ENCODE data around the gene MYRFL. TPM values are rescaled to one million over a fixed set of nuclear protein-coding genes. Genes with fewer than 3 reads are reported as not detected.

Gene MYRFL
- total RNA-seq, 3 donors from 2014 or later: 1.3 TPM; not detected in 2

DNA sequence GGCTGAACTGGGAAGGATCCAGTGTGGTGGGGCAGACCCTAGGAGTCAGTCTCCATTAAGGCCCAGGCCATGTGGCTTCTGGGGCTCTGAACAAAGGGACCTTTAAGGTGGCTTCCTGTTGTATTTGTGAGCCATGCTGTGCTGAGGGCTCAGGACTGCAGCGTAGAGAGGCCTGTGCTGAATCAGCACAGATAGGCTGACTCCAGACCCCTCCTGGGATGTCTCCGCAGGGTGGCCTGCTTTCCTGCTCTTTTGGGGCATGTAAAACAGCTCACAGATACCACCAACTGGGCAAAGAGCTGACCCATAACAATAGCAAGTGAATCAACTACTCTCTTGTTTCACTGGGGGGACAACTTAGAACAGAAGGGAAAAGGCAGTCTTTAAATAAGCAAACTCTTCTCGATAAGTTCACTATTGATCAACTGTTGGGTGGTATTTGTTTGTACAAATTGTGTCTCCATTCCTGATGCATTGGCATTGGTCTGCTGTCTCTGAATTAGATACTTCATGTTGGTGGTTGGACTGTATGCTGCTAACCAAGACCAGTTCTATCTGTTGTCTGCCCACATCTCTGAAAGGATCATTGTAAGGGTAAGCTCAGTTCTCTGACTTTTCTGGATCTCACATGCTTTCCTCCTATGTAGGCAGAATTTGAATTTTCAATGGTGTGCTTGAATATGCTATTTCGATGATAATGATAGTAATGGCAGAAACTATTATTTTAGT is 71.8 kb downstream of the MYRFL start:
- TF ChIP-seq POLR2AphosphoS5 (IDR thresholded peaks at IDR 0.05): no peak
- TF ChIP-seq CTCF (IDR thresholded peaks at IDR 0.05): no peak
- TF ChIP-seq POLR2A (IDR thresholded peaks at IDR 0.05): no peak
- no peak for DNase-seq (ENCODE audit: low spot score in 2 of 2)
- no peak overlapping the region for H3K4me3 ChIP-seq
- H3K27ac ChIP-seq: no peak overlapping the region
- no peaks in the 10 kb centered on the region for H3K27me3 ChIP-seq
- H3K36me3 ChIP-seq: no peaks in the 10 kb centered on the region
- no peaks in the 10 kb centered on the region for H3K9me3 ChIP-seq
- intact Hi-C loops (cut with DNase I; ENCODE audit: low total_unique reads): no loop called here
- H3K4me1 ChIP-seq: no peaks in the 10 kb centered on the region

GRCh38 chr12:69897744-69898143 is 72.7 kb downstream of the MYRFL start:
- peak in 1 of 2 donors; percentile 68 for DNase-seq (ENCODE audit: low spot score in 2 of 2)
- peak overlapping the region in 1 of 2 donors; percentile 23 for H3K27ac ChIP-seq
- no peaks in the 10 kb centered on the region for H3K36me3 ChIP-seq
- TF ChIP-seq CTCF (IDR thresholded peaks at IDR 0.05) (no peak), POLR2A (IDR thresholded peaks at IDR 0.05) (no peak), POLR2AphosphoS5 (IDR thresholded peaks at IDR 0.05) (no peak)
- H3K9me3 ChIP-seq: no peaks in the 10 kb centered on the region
- intact Hi-C loops (cut with DNase I; ENCODE audit: low total_unique reads): no loop called here
- no peaks in the 10 kb centered on the region for H3K27me3 ChIP-seq
- no peaks in the 10 kb centered on the region for H3K4me1 ChIP-seq
- H3K4me3 ChIP-seq: no peak overlapping the region

DNA sequence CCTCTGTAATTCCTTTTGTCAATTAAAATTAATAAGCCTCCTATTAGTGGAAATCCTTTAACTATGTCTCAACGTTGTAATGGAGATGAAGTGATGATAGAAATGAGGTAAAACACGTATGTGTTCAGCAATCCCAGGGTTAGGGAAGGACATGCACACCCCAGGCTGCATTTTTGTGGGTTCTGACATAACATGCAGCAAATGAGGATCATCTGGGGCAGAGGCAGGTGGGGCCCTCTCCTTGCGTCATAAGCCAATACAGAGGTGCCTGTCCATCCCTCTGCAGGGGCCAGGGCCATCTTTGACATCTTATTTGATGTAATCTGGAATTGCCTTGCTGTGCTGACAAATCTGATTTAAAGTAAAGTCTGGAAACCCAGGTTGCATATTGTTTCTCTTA is 73.2 kb downstream of the MYRFL start:
- TF ChIP-seq POLR2A (IDR thresholded peaks at IDR 0.05) (no peak), CTCF (IDR thresholded peaks at IDR 0.05) (no peak), POLR2AphosphoS5 (IDR thresholded peaks at IDR 0.05) (no peak)
- H3K4me1 ChIP-seq: no peaks in the 10 kb centered on the region
- no peaks in the 10 kb centered on the region for H3K27me3 ChIP-seq
- H3K36me3 ChIP-seq: no peaks in the 10 kb centered on the region
- H3K9me3 ChIP-seq: no peaks in the 10 kb centered on the region
- DNase-seq (ENCODE audit: low spot score in 2 of 2): peak in 1 of 2 donors; percentile 58
- H3K4me3 ChIP-seq: no peak overlapping the region
- peak overlapping the region; percentile 23 to 28 for H3K27ac ChIP-seq
- intact Hi-C loops (cut with DNase I; ENCODE audit: low total_unique reads): no loop called here

GRCh38 chr12:69900720-69901131 is 75.7 kb downstream of the MYRFL start:
- peak; percentile 58 to 71 for DNase-seq (ENCODE audit: low spot score in 2 of 2)
- no peaks in the 10 kb centered on the region for H3K9me3 ChIP-seq
- no peaks in the 10 kb centered on the region for H3K27me3 ChIP-seq
- H3K27ac ChIP-seq: no peak overlapping the region
- H3K36me3 ChIP-seq: no peaks in the 10 kb centered on the region
- intact Hi-C loops (cut with DNase I; ENCODE audit: low total_unique reads): no loop called here
- H3K4me1 ChIP-seq: no peaks in the 10 kb centered on the region
- no peak overlapping the region for H3K4me3 ChIP-seq
- TF ChIP-seq POLR2AphosphoS5 (IDR thresholded peaks at IDR 0.05) (no peak), CTCF (IDR thresholded peaks at IDR 0.05) (peak; percentile 69 to 85 (median 73)), POLR2A (IDR thresholded peaks at IDR 0.05) (no peak)

GRCh38 chr12:69901221-69901905 is 76.3 kb downstream of the MYRFL start:
- no peak for DNase-seq (ENCODE audit: low spot score in 2 of 2)
- TF ChIP-seq CTCF (IDR thresholded peaks at IDR 0.05): no peak
- no peak for TF ChIP-seq POLR2A (IDR thresholded peaks at IDR 0.05)
- TF ChIP-seq POLR2AphosphoS5 (IDR thresholded peaks at IDR 0.05): no peak
- H3K27me3 ChIP-seq: no peaks in the 10 kb centered on the region
- H3K36me3 ChIP-seq: no peaks in the 10 kb centered on the region
- intact Hi-C loops (cut with DNase I; ENCODE audit: low total_unique reads): no loop called here
- H3K27ac ChIP-seq: no peak overlapping the region
- H3K4me1 ChIP-seq: no peaks in the 10 kb centered on the region
- H3K4me3 ChIP-seq: no peak overlapping the region
- H3K9me3 ChIP-seq: no peaks in the 10 kb centered on the region

Measured in breast epithelium (tissue), 4 donors.